MM.1S (cell line): Measurements from ENCODE around the gene RGS16.

Experiments
- CTCF ChIP-seq: fragments of 300-600 bp; sonication (generic); IDR thresholded peaks from 2 replicates; pipeline ENCODE4 v1.5.1; 2016; ENCODE audit warnings: antibody characterized with exemption, low read length, mixed read lengths
- EZH2 ChIP-seq: fragments of 300-600 bp; sonication (generic); optimal IDR thresholded peaks from 2 replicates; pipeline ENCODE3; 2017; ENCODE audit warnings: low read depth, mild to moderate bottlenecking, antibody characterized with exemption, low read length, mixed read lengths

DNA sequence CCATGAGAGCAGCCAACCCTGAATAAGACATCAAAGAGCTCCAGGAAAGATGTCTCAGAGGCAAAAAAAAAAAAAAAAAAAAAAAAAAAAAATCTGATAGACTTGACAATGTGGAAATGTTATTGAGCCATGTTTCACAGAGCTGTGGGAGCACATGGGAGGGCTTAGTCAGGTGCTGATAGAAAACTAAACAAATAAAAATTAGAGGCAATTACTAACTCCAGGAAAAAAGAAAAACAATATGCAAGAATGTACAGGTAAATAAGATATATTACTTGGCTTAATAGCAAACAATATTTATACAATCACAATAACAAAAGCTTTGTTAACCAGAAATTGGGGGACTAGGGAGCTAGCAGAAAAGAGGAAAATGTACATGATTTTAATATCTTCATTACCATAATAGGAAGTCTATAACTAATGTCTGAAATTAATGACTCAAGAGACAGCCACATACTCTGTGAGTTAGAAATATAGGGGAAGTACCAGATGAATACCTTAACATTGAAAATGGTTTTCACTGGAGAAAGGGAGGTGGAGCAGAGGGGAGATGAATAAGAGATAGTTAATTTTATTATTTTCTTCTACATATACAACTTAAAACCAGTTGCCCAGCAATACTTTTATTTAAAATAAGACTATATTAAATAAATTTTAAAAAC is 16.9 kb upstream of the RGS16 start:
- no peak for TF ChIP-seq CTCF
- TF ChIP-seq EZH2, result no peak
